PFSK-1 (cell line): ENCODE data around the gene SLCO6A1.

Experiments
- POLR2AphosphoS5 ChIP-seq: IDR thresholded peaks from 2 replicates; pipeline ENCODE4 v1.6.1; 2012; ENCODE audit warnings: low read depth, mild to moderate bottlenecking, control low read depth, low read length, moderate library complexity
- SIN3A ChIP-seq: IDR thresholded peaks from 2 replicates; pipeline ENCODE4 v1.6.1; 2012; ENCODE audit warnings: mild to moderate bottlenecking, low read length, moderate library complexity, borderline replicate concordance; ENCODE audit not compliant: insufficient read depth
- TAF1 ChIP-seq: IDR thresholded peaks from 2 replicates; pipeline ENCODE4 v1.6.1; 2012; ENCODE audit warnings: low read length, control low read depth, borderline replicate concordance; ENCODE audit not compliant: insufficient read depth

GRCh38 chr5:102341681-102342288 is 157.0 kb downstream of the SLCO6A1 start:
- TF ChIP-seq POLR2AphosphoS5, result no peak
- no peak for TF ChIP-seq TAF1
- TF ChIP-seq SIN3A, result no peak
